ENCODE measurements around the gene RASGRP4.

- TF ChIP-seq, protein P1, sequence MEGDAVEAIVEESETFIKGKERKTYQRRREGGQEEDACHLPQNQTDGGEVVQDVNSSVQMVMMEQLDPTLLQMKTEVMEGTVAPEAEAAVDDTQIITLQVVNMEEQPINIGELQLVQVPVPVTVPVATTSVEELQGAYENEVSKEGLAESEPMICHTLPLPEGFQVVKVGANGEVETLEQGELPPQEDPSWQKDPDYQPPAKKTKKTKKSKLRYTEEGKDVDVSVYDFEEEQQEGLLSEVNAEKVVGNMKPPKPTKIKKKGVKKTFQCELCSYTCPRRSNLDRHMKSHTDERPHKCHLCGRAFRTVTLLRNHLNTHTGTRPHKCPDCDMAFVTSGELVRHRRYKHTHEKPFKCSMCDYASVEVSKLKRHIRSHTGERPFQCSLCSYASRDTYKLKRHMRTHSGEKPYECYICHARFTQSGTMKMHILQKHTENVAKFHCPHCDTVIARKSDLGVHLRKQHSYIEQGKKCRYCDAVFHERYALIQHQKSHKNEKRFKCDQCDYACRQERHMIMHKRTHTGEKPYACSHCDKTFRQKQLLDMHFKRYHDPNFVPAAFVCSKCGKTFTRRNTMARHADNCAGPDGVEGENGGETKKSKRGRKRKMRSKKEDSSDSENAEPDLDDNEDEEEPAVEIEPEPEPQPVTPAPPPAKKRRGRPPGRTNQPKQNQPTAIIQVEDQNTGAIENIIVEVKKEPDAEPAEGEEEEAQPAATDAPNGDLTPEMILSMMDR (conservative IDR thresholded peaks at IDR 0.05; ENCODE audit: low read length) = no peak
- no peak for TF ChIP-seq EZH2phosphoT487 (IDR thresholded peaks at IDR 0.05; ENCODE audit: borderline replicate concordance)
Measured at GRCh38 chr19:38400361-38400760, 25.7 kb downstream of the RASGRP4 start.
